GM06990 (cell line): ENCODE results near the gene PVALB.

Source experiments
- DNase-seq: peaks from one replicate; pipeline ENCODE4 v3.0.0-alpha.2; 2011; ENCODE audit not compliant: insufficient read length; ENCODE audit errors: extremely low read depth
- H3K27me3 ChIP-seq: replicated peaks from 2 replicates; pipeline ENCODE4 v1.6.0; 2011; ENCODE audit warnings: low read length; ENCODE audit not compliant: control insufficient read depth, insufficient read depth
- H3K36me3 ChIP-seq: 2 replicates; pipeline ENCODE4 v1.5.1; 2011; ENCODE audit warnings: low read length; ENCODE audit not compliant: control insufficient read depth, insufficient read depth
- H3K4me3 ChIP-seq: replicated peaks from 2 replicates; pipeline ENCODE4 v1.5.1; 2011; ENCODE audit warnings: low read depth, mild to moderate bottlenecking, control low read depth, low read length
- CTCF ChIP-seq: IDR thresholded peaks from 2 replicates; pipeline ENCODE4 v1.5.1; 2011; ENCODE audit warnings: low read length, control low read depth, mild to moderate bottlenecking, inconsistent platforms; ENCODE audit not compliant: insufficient read depth, poor library complexity, severe bottlenecking

PVALB gene

GRCh38 chr22:36753120-36753802, 63.6 kb downstream of the PVALB start:
- no peak overlapping the region for H3K4me3 ChIP-seq
- no peak for DNase-seq
- no peaks in the 10 kb centered on the region; the same call in 1 of the 2 replicates for H3K27me3 ChIP-seq
- TF ChIP-seq CTCF = no peak
- H3K36me3 ChIP-seq = no peaks in the 10 kb centered on the region
